ENCODE results near the gene VAMP4. TPM values are rescaled to one million over a fixed set of nuclear protein-coding genes. Genes with fewer than 3 reads are reported as not detected.

Gene VAMP4
- total RNA-seq, 1 experiment from 2014 or later = 4.2 TPM

GRCh38 chr1:171654201-171654941, 87.5 kb downstream of the VAMP4 start:
- no peak overlapping the region for H3K27ac Mint-ChIP-seq
- no CpG with 5 or more reads among the region's 8 CpGs for WGBS (ENCODE audit: extremely low coverage, insufficient read length, low lambda C conversion rate)
- H3K4me2 ChIP-seq (ENCODE audit: insufficient read depth, insufficient read length, low read length) = no peak overlapping the region

More at GRCh38 chr1:171654201-171654941, 87.5 kb downstream of the VAMP4 start:
- Histone ChIP-seq H2BK20ac (ENCODE audit: low read depth, low read length, poor library complexity, severe bottlenecking) (no peak overlapping the region), H3K23me2 (ENCODE audit: insufficient read length, low read depth, low read length, poor library complexity, severe bottlenecking) (no peaks in the 10 kb centered on the region), H2AK5ac (ENCODE audit: insufficient read length, low read length) (no peak overlapping the region), H2AFZ (ENCODE audit: low read length) (no peak overlapping the region), H2BK120ac (ENCODE audit: low read depth, low read length, poor library complexity, severe bottlenecking) (no peak overlapping the region), H3K4ac (ENCODE audit: low read depth, low read length) (no peak overlapping the region), H3T11ph (ENCODE audit: low read length) (no peak overlapping the region), H3K23ac (ENCODE audit: insufficient read length, low read depth, low read length) (no peak overlapping the region), H2BK15ac (ENCODE audit: low read depth, low read length) (no peak overlapping the region), H3K4me1 (ENCODE audit: insufficient read depth, low read length) (no peaks in the 10 kb centered on the region; the same call in 1 of the 2 replicates), H3K9me3 (ENCODE audit: control insufficient read depth, low read depth, low read length) (no peaks in the 10 kb centered on the region), H2BK12ac (ENCODE audit: insufficient read length, low read depth, low read length) (no peak overlapping the region), H3K9ac (ENCODE audit: extremely low read depth, insufficient read length, low read length) (no peak overlapping the region), H3K18ac (ENCODE audit: insufficient read length, low read depth, low read length) (no peak overlapping the region), H4K5ac (ENCODE audit: insufficient read length, low read depth, low read length) (no peak overlapping the region), H3K79me1 (ENCODE audit: insufficient read depth, low read depth, low read length, poor library complexity, severe bottlenecking) (no peaks in the 10 kb centered on the region), H3K14ac (ENCODE audit: insufficient read depth, low read length) (no peak overlapping the region), H3K56ac (ENCODE audit: insufficient read length, low read depth, low read length) (no peak overlapping the region), H3K79me2 (ENCODE audit: insufficient read depth, low read length) (no peaks in the 10 kb centered on the region), H3K27me3 (ENCODE audit: insufficient read depth, low read length) (no peaks in the 10 kb centered on the region), H4K91ac (ENCODE audit: insufficient read length, low read depth, low read length) (no peak overlapping the region), H3K27ac (ENCODE audit: insufficient read length, low read depth, low read length) (no peak overlapping the region), H2BK5ac (ENCODE audit: insufficient read length, low read length) (no peak overlapping the region), H4K20me1 (ENCODE audit: control insufficient read depth, insufficient read depth, insufficient read length) (no peaks in the 10 kb centered on the region), H4K8ac (replicated peaks; ENCODE audit: insufficient read length, low read depth, low read length) (no peak overlapping the region)
- DNase-seq = no peak
- no peak overlapping the region for H3K4me3 Mint-ChIP-seq
- H3K27me3 Mint-ChIP-seq (ENCODE audit: low read depth) = peaks cover 4% of the 10 kb centered on the region; the same call in 1 of the 2 replicates
- no peaks in the 10 kb centered on the region for H3K36me3 Mint-ChIP-seq (ENCODE audit: insufficient read depth in 1 of 3, low read depth in 3 of 3)
- TF ChIP-seq, protein P1, sequence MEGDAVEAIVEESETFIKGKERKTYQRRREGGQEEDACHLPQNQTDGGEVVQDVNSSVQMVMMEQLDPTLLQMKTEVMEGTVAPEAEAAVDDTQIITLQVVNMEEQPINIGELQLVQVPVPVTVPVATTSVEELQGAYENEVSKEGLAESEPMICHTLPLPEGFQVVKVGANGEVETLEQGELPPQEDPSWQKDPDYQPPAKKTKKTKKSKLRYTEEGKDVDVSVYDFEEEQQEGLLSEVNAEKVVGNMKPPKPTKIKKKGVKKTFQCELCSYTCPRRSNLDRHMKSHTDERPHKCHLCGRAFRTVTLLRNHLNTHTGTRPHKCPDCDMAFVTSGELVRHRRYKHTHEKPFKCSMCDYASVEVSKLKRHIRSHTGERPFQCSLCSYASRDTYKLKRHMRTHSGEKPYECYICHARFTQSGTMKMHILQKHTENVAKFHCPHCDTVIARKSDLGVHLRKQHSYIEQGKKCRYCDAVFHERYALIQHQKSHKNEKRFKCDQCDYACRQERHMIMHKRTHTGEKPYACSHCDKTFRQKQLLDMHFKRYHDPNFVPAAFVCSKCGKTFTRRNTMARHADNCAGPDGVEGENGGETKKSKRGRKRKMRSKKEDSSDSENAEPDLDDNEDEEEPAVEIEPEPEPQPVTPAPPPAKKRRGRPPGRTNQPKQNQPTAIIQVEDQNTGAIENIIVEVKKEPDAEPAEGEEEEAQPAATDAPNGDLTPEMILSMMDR (conservative IDR thresholded peaks at IDR 0.05) = no peak
- no peaks in the 10 kb centered on the region for H3K9me3 Mint-ChIP-seq
- peaks cover 12 to 14% of the 10 kb centered on the region in 2 experiments for H3K4me1 Mint-ChIP-seq
